ENCODE measurements around the gene TPPP3. TPM values are rescaled to one million over a fixed set of nuclear protein-coding genes. Genes with fewer than 3 reads are reported as not detected.

TPPP3 gene
- total RNA-seq, 1 experiment from 2014 or later = not detected

- no TSS peak for BruUV-seq (replicated peaks)
- CTCF ChIA-PET = interaction anchor here (1.5 to 1.8 kb wide), 2 partner anchors 9 to 147 kb away, joined by 4 to 8 read pairs; partner anchors contain the start of gene ZDHHC1
- no peaks in the 10 kb centered on the region for H3K9me3 Mint-ChIP-seq (ENCODE audit: unreplicated experiment)
- H3K4me3 Mint-ChIP-seq (ENCODE audit: unreplicated experiment) = no peak overlapping the region
- DNase-seq (ENCODE audit: unreplicated experiment) = no peak
- POLR2A ChIA-PET = no interaction called here
- peaks cover 5% of the 10 kb centered on the region for H3K4me1 Mint-ChIP-seq (ENCODE audit: insufficient read depth, unreplicated experiment)
- no peak overlapping the region for H3K27ac Mint-ChIP-seq (ENCODE audit: low read depth, unreplicated experiment)
- H3K27me3 Mint-ChIP-seq (ENCODE audit: insufficient read depth, unreplicated experiment) = no peaks in the 10 kb centered on the region
- intact Hi-C loops (cut with micrococcal nuclease) = no loop called here
- no peak for TF ChIP-seq CTCF (IDR thresholded peaks at IDR 0.05; ENCODE audit: unreplicated experiment)
- no peaks in the 10 kb centered on the region for H3K36me3 Mint-ChIP-seq (ENCODE audit: insufficient read depth, unreplicated experiment)
These were observed 14.0 kb upstream of the TPPP3 start for GRCh38 chr16:67407176-67407787.

- no peak for TF ChIP-seq CTCF (IDR thresholded peaks at IDR 0.05; ENCODE audit: unreplicated experiment)
- peak; percentile 36 for DNase-seq (ENCODE audit: unreplicated experiment)
- CTCF ChIA-PET = interaction anchor here (1.8 kb wide), 1 partner anchor 10 kb away, joined by 8 read pairs; the partner anchor contains the start of gene ZDHHC1
- no peaks in the 10 kb centered on the region for H3K27me3 Mint-ChIP-seq (ENCODE audit: insufficient read depth, unreplicated experiment)
- H3K9me3 Mint-ChIP-seq (ENCODE audit: unreplicated experiment) = no peaks in the 10 kb centered on the region
- H3K36me3 Mint-ChIP-seq (ENCODE audit: insufficient read depth, unreplicated experiment) = no peaks in the 10 kb centered on the region
- BruUV-seq (replicated peaks) = no TSS peak
- intact Hi-C loops (cut with micrococcal nuclease) = no loop called here
- H3K4me3 Mint-ChIP-seq (ENCODE audit: unreplicated experiment) = no peak overlapping the region
- H3K4me1 Mint-ChIP-seq (ENCODE audit: insufficient read depth, unreplicated experiment) = peaks cover 5% of the 10 kb centered on the region
- no peak overlapping the region for H3K27ac Mint-ChIP-seq (ENCODE audit: low read depth, unreplicated experiment)
- POLR2A ChIA-PET = no interaction called here
These were observed 13.0 kb upstream of the TPPP3 start for GRCh38 chr16:67406111-67406971.

- peaks cover 6% of the 10 kb centered on the region for H3K36me3 Mint-ChIP-seq (ENCODE audit: insufficient read depth, unreplicated experiment)
- CTCF ChIA-PET = no interaction called here
- no peak for TF ChIP-seq CTCF (IDR thresholded peaks at IDR 0.05; ENCODE audit: unreplicated experiment)
- no peaks in the 10 kb centered on the region for H3K27me3 Mint-ChIP-seq (ENCODE audit: insufficient read depth, unreplicated experiment)
- H3K4me1 Mint-ChIP-seq (ENCODE audit: insufficient read depth, unreplicated experiment) = peaks cover 5% of the 10 kb centered on the region
- BruUV-seq (replicated peaks) = no TSS peak
- H3K9me3 Mint-ChIP-seq (ENCODE audit: unreplicated experiment) = no peaks in the 10 kb centered on the region
- POLR2A ChIA-PET = no interaction called here
- intact Hi-C loops (cut with micrococcal nuclease) = no loop called here
- no peak overlapping the region for H3K4me3 Mint-ChIP-seq (ENCODE audit: unreplicated experiment)
- no peak overlapping the region for H3K27ac Mint-ChIP-seq (ENCODE audit: low read depth, unreplicated experiment)
- DNase-seq (ENCODE audit: unreplicated experiment) = no peak
These were observed 12.0 kb upstream of the TPPP3 start for GRCh38 chr16:67405336-67405735.

GRCh38 chr16:67404740-67405226, 11.5 kb upstream of the TPPP3 start:
- no TSS peak for BruUV-seq (replicated peaks)
- DNase-seq (ENCODE audit: unreplicated experiment) = no peak
- H3K4me3 Mint-ChIP-seq (ENCODE audit: unreplicated experiment) = no peak overlapping the region

More at GRCh38 chr16:67404740-67405226, 11.5 kb upstream of the TPPP3 start:
- no peak for TF ChIP-seq CTCF (IDR thresholded peaks at IDR 0.05; ENCODE audit: unreplicated experiment)
- ChIA-PET POLR2A (no interaction called here), CTCF (no interaction called here)
- H3K36me3 Mint-ChIP-seq (ENCODE audit: insufficient read depth, unreplicated experiment) = peaks cover 6% of the 10 kb centered on the region
- intact Hi-C loops (cut with micrococcal nuclease) = no loop called here
- H3K9me3 Mint-ChIP-seq (ENCODE audit: unreplicated experiment) = no peaks in the 10 kb centered on the region
- H3K27me3 Mint-ChIP-seq (ENCODE audit: insufficient read depth, unreplicated experiment) = no peaks in the 10 kb centered on the region
- H3K27ac Mint-ChIP-seq (ENCODE audit: low read depth, unreplicated experiment) = no peak overlapping the region
- peaks cover 5% of the 10 kb centered on the region for H3K4me1 Mint-ChIP-seq (ENCODE audit: insufficient read depth, unreplicated experiment)

All from MCF 10A (cell line).